TTC549 (cell line): ENCODE data around the gene ATP6V1G2.
"Not testable (repeated sequence)": the region's sequence is repeated elsewhere in the genome, so short reads cannot be mapped to it uniquely, and the experiment has no call there.

Experiments used
- FAIRE-seq: peaks from 2 replicates; lab custom pipeline; 2012; peaks lifted over from hg19 to GRCh38; lab: Jason Lieb, UNC

ATP6V1G2 gene

DNA sequence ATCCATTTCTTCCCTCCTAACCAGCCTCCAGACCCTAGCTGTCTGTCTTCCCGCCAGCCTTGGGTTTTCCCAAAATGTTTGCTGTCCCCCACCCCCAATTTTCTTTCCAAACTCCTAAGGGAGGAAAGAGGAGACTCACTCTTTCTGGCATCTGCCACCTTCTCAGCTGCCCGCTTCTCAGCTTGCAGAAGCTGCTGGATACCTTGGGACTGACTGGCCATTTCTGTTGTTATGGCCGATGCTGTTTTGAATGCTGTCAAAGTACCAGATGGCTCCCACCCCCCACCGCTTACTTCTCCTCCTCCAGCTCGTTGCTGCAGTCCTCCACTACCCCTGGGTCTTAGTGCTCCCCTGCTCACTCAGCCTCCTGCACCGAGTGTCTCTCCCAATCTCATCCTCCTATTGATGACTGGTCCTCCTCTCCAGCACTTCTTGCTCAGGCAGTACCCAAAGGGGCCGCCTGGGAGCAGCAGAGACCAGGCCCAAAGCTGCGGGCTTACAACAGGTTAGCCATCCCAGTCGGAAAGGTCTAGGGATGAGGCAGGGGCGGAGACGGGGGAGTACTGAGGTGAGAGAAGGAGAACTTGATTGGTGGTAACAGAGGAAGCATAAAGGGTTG is at the start of gene ATP6V1G2:
Gene ATP6V1G2 (minus strand): TSS at position 270 of the 619 bp plus-strand sequence. CDS start 49 bp downstream, at position 221.
- FAIRE-seq, result peak; percentile 22

DNA sequence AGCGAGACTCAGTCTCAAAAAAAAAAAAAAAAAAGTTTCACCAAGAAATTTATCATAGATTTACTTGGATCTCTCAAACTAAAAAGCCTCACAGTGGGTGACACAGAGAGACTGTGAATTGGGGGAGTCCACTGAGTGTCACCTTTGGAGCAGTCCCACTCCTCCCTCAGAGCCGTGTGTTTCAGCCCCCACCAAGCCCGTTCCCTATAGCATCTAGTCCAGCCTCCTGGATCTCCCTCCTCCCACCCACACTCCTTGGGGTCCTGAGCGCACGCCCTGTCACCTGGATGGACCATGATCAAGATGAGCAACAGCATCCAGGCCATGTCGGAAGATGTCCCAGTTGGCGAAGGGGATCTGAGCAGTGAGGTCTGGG is 46.0 kb upstream of the ATP6V1G2 start:
- FAIRE-seq, result no peak

DNA sequence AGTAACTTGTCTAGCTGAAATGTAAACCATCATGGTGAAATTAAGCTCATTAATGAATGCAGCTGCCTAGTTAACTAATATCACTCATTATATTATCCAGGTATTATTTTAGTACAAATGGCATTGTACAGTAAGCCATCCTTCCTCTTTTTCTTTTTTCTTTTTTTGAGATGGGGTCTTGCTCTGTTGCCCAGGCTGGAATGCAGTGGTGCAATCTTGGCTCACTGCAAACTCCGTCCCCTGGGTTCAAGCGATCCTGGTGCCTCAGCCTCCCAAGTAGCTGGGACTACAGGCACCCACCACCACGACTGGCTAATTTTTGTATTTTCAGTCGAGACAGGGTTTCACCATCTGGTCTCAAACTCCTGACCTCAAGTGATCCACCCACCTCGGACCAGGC is 44.3 kb upstream of the ATP6V1G2 start:
- FAIRE-seq, result not testable (repeated sequence)

DNA sequence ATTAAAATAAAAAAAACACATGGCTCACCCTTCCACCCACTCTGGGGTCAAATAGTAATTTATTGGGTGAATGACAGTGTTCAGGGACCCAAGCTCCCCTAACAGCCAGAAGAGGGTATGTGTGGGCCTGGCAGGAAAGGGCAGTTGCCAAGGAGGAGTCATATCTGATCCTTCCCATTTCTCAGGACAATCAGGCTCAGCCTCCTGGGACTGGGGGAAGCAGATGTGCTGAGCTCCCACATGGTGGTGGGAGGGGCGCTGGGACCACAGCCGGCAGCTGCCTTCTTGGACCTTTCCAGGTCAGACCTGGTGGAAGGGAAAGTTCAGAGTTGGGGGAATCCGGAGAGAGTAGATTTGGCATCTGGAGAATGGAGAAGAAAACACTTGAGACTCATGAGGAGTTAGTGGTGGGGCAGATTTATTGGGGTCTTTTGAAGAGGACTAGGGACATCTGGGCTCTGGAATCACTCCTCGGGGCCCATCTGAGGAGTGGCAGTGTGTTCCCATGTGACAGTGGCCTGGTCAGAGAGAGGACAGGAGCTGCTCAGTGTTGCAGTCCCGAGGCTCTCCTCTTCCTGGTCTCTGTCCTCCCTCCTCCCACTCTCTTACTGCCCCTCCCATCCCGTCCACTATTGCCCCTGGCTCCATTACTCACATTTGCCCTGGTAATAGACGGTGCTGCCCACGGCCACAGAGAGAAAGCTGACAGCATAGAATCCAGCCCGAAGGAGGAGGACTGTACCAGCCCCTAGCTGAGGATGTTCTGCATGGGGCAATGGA is 42.7 kb upstream of the ATP6V1G2 start:
- no peak for FAIRE-seq

DNA sequence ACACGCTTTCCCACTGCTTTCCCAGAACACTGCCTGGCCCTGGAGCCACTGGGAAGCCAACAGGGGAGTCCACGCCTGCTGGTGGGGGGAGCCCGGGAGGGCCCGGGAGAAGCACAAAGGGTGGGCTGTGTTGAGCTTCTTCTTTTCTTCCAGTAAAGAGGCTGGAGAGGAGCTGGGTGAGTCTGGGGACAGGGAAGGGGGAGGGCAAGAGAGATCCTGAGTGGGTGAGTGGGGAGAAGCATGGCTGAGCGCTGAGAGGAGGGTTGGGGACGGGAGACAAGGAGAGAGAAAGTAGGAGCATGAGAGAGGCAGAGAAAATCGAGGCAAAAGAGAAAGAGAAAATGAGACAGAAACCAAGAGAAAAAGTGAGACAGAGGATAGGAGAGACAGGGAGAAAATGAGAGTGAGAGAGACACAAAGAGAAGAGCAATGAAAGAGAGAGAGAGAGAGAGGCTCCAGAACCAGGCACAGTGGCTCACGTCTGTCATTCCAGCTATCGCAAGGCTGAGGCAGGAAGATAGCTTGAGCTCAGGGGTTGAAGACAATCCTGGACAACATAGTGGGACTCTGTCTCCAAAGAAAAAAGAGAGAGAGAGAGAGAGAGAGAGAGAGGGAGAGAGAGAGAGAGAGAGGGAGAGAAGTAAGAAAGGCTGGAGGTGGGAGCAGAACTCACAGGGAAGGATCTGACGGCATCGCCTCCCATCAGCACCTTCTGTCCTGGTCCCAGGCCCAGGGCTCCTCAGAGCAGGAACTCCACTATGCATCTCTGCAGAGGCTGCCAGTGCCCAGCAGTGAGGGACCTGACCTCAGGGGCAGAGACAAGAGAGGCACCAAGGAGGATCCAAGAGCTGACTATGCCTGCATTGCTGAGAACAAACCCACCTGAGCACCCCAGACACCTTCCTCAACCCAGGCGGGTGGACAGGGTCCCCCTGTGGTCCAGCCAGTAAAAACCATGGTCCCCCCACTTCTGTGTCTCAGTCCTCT is 41.7 kb upstream of the ATP6V1G2 start:
- FAIRE-seq, result no peak

DNA sequence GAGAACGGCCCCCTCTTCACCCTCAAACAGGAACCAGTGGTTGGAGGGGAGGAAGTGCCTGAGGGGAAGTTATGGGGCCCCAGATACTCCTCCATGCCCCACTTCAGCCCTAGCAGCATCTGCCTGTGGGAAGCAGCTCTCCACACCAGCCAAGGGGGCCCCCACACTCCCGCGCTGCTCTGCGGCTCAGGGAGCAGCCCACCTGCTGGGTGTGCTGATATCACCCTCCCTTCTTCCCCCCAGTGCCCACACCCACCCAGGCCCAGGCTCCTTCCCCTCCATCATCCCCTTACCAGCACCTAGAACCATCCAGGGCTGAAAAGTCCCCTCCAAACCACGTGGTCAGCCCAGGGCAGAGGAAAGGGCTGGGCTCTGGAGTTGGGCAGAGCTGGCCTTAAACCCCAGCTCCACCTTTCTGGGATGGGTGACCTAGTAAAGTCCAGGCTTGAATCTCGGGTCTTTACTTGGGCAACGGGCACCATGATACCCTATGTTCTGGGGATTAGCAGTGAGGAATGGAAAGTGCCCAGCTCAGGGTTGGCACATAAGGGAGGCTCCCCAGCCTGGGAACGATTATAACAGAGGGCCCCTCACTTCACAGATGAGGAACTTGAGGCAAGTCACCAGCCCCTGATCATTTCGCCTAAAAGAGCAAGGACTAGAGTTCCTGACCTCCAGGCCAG is 40.3 kb upstream of the ATP6V1G2 start:
- FAIRE-seq, result no peak

DNA sequence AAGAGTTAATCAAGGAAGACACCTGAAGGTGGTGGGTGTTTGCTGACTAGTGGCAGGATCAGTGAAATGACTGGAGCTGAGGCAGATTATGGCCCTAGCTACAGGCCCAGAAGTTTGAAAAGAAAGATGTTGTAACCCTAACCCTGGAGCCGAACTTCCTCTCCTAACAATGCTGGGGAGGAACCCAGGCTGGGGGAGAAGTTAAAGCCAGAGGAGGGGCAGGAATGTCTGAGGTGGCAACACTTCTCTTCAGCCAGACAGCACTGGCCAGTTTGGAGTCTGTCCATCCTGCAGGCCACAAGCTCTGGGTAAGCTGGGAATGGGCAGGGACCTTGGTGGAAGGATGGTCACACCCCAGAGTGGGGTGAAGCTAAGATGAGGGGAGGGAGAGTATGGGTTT is 39.6 kb upstream of the ATP6V1G2 start, which contains the start of gene LST1:
Gene LST1 (plus strand): TSS at position 270 of the 400 bp plus-strand sequence. CDS start 1,023 bp downstream, outside the sequence.
- no peak for FAIRE-seq

DNA sequence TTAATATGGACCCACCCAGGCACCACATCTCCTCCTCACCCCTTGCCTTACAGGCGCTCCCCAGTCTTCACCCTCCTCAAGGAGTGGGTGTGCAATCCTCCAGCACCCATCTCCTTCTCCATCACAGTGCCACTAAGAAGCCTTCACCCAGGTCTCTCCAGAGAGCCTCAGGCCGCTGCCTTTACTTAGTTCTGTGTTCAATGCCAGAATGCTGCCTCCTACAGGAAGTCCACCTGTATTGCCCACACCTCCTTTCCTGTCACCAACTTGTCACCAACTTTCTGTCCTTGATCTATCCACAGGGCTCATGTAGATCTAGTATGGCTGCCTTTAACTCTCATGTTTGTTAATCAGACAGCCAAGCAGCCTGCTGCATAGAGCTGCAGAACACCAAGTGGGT is 39.1 kb upstream of the ATP6V1G2 start:
- FAIRE-seq, result no peak

DNA sequence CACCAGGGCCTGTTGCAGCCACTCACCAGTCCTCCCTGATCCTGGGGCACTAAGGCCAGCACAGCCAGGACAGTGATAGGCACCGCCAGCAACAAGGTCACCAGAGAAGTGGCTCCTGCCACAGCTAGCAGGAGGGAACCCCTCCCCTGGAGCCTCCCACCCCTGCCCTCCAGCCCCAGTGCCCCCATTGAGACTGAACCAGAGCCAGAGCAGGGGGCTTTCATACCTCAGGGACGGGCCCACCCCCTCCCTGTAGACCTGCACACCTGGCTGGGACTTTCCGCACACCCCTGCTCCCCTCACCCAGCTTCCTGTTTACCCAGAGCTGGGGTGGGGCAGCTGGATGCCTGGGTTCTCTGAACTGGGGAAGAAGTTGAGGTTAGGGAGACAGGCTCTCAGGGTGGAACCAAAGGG is 35.8 kb upstream of the ATP6V1G2 start, which contains the start of gene LTB:
Gene LTB (minus strand): TSS at position 195 of the 414 bp plus-strand sequence. CDS start 7 bp downstream, at position 188.
- FAIRE-seq, result no peak

DNA sequence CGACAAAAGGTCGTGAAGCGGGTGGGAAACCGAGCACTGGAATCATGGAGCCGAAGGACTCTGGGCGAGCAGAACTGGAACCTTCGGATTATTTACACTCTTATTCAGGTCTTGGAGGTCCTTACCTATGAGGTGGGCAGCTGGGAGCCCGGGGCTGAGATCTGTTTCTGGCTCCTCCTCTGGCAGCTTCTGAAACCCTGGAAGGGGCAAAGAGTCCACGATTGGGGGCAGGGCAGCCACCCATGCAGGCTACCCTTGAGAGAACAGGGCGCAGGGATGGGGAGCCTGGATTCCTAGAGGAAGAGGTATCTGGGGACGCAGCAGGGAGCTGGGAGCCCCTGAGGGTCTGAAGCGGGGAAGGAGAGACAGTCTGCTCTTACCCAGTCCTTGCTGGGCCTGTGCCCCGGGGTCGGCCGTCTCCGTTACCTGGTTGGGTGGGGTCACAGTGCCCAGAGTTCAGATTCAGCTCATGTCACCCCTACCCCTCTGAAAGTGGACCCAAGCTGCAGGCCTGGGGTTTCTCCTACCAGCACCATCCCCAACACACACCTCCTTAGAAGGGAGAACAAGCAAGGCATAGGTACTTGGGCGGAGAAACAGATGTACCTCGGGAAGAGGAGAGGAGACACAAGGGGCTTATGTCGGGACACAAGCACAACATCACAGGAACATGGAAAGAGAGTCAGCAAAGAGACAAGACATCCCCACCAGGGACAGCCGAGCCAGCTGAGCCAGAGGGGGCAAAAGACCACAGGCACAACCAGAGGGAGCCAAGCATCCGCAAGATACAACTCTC is 35.2 kb upstream of the ATP6V1G2 start:
- no peak for FAIRE-seq

DNA sequence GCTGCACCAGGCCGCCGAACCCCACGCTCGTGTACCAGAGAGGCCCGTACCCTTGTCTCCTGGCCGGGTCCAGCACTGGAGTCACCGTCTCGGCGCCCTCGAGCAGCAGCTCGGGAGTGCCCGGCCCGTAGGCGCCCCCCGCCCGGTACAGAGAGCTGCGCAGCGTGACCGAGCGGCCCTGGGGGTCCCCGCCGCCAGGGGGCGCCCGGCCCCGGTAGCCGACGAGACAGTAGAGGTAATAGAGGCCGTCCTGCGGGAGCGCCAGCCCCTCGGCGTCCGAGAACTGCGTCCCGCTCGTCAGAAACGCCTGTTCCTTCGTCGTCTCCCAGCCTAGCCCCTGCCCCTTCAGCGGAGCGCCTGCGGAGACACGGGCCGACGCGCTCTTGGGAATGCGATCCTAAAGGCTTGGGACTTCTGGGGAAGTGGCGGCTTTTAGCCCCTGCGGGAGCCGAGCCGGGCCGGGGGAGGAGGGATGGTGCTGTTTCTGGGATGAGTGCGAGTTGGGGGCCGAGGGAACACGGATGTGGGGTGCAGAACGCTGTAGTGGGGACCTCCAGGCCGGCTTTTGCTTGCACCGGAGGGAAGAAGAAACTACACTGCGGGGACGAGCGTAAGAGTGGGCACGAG is 34.5 kb upstream of the ATP6V1G2 start:
- FAIRE-seq, result no peak

DNA sequence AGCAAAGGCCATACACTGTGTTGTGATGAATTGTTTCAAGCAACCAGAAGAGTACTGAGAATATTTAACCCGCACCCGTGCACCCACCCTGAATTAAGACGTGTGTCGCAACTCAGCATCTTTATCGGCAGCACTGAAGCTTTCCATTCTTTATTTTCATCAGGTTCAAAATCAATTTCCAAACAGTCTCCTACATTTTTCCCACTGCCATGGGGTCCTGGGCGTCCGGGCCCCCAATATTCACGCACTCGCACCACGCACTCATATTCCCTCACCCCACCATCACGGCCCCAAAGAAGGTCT is 34.0 kb upstream of the ATP6V1G2 start:
- FAIRE-seq, result no peak

DNA sequence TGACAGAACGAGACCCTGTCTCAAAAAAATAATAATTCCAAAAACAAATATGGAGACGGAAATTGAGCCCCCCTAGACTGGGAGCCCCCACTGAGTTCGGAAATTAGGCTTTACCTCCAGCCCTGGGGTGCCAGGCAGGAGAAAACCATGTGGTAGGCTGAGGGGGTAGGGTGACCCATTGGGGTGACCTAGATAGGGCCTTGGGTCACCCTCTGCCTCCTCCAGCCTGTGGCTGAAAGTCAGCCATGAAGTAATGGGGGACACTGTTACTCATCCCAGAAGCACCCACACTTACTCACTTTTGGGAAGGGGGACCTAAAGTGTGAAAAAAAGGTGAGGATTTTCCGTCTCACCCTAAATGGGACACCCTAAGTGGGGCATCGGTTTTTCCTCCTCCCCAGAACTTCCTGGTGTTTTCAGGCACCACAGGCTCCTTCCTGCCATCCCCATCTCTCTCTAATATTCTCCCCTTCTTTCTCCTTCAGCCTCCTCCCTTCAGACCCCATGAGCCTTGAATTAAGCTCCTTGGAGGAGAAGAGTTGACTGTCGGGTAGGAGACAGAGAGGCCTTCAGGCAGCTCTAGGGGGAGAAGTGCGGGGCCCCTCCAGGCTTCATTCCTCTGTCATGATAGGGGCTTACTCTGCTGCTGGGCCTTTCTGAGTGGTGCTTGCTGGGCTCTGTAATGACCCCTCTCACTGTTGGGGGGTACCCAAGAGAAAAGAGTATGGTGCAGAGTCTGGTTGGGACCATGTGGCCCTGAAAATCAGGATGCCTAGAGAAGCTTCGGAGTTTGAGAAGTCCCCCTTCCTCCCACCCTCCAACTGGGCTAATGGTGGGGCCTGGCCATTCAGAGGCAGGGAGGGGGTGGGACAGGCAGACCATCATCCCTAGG is 33.4 kb upstream of the ATP6V1G2 start:
- no peak for FAIRE-seq

DNA sequence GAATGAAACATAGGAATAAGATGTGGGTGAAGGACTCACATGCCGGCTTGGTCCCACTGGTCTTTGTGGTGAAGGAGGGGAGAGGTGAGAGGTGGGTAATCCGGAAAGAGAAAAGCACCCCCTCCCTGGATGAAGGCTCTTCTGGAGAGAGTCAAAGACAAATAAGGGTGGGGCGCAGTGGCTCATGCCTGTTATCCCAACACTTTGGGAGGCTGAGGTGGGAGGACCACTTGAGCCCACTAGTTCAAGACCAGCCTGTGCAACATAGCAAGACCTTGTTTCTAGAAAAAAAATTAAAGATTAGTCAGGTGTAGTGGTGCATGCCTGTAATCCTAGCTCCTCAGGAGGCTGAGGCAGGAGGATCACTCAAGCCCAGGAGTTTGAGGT is 32.7 kb upstream of the ATP6V1G2 start:
- no peak for FAIRE-seq

DNA sequence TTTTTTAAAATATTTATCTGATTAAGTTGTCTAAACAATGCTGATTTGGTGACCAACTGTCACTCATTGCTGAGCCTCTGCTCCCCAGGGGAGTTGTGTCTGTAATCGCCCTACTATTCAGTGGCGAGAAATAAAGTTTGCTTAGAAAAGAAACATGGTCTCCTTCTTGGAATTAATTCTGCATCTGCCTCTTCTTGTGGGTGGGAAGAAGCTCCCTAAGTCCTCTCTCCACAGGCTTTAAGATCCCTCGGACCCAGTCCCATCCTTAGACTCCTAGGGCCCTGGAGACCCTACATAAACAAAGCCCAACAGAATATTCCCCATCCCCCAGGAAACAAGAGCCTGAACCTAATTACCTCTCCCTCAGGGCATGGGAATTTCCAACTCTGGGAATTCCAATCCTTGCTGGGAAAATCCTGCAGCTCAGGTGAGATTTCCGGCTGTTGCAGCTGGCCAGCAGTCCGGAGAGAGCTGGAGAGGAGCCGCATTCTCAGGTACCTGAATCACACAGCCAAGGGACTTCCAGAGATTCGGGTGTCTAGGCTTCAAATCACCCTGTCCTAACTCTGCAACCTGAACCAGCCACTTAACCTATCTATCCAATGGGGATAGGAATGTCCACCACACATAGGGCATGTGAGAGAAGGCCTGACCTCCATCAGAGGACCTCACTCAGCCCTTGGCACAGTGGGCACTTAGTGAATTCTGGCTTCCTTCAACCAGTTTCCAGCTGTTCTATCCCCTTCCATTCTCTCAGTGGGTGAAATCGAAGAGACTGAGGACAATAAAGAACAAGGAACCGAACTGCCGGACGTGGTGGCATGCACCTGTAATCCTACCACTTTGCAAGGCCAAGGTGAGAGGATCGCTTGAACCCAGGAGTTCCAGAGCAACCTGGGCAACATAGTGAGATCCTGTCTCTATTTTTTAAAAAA is 32.0 kb upstream of the ATP6V1G2 start:
- FAIRE-seq, result no peak

DNA sequence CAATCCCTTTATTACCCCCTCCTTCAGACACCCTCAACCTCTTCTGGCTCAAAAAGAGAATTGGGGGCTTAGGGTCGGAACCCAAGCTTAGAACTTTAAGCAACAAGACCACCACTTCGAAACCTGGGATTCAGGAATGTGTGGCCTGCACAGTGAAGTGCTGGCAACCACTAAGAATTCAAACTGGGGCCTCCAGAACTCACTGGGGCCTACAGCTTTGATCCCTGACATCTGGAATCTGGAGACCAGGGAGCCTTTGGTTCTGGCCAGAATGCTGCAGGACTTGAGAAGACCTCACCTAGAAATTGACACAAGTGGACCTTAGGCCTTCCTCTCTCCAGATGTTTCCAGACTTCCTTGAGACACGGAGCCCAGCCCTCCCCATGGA is 31.2 kb upstream of the ATP6V1G2 start:
- no peak for FAIRE-seq

DNA sequence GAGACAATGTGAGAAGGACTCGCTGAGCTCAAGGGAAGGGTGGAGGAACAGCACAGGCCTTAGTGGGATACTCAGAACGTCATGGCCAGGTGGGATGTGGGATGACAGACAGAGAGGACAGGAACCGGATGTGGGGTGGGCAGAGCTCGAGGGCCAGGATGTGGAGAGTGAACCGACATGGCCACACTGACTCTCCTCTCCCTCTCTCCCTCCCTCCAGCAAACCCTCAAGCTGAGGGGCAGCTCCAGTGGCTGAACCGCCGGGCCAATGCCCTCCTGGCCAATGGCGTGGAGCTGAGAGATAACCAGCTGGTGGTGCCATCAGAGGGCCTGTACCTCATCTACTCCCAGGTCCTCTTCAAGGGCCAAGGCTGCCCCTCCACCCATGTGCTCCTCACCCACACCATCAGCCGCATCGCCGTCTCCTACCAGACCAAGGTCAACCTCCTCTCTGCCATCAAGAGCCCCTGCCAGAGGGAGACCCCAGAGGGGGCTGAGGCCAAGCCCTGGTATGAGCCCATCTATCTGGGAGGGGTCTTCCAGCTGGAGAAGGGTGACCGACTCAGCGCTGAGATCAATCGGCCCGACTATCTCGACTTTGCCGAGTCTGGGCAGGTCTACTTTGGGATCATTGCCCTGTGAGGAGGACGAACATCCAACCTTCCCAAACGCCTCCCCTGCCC is 30.6 kb upstream of the ATP6V1G2 start:
- no peak for FAIRE-seq
